ENCODE results near the gene PTPRG. TPM values are rescaled to one million over a fixed set of nuclear protein-coding genes. Genes with fewer than 3 reads are reported as not detected.
A peak's percentile ranks its signal among the peaks of the same experiment; 100 is the strongest.

Gene PTPRG
- total RNA-seq, 1 donor from 2014 or later, result 11.1 TPM

DNA sequence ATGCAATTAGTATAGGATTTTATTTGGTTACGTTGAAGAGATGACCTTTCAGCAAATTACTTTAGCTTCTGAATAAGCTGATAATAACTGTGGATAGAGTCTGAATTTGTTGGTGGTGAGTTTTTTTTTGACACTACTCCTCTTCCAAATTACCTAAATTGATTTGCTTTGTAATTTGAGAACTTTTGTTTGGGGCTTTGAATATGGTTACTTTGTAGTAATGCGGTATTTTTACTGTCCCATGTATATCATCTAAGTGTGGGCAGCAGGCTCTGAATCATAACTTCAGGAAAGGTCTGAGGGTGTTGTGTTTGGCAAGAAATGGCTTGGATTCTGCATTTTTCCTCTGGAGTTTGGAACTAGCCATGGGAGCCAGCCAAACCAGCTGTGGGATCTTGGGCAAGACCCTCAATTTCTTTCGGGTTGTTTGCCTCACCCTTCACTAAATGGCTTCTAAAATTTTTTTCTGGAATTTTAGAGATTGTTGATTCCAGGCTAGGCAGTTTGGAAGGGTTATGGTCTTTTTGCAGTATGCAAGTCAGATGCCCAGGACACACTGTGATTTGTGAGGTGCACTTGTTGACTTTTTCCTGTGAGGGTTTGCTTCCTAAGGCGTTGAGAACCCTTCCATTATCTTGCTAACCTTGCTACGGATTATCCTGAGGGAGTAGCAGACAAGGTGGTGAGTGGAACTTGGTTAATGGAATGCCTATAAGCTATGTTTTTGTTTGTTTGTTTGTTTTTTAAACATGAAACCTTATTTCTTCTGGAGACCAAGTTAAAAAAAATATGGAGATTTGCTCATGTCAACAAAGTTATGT is 10.4 kb downstream of the PTPRG start:
- H3K36me3 ChIP-seq (ENCODE audit: control insufficient read depth, insufficient read depth, low read length), result no peaks in the 10 kb centered on the region
- no peaks in the 10 kb centered on the region for H3K27me3 ChIP-seq (ENCODE audit: control insufficient read depth, insufficient read depth, low read length)
- TF ChIP-seq, protein P1, sequence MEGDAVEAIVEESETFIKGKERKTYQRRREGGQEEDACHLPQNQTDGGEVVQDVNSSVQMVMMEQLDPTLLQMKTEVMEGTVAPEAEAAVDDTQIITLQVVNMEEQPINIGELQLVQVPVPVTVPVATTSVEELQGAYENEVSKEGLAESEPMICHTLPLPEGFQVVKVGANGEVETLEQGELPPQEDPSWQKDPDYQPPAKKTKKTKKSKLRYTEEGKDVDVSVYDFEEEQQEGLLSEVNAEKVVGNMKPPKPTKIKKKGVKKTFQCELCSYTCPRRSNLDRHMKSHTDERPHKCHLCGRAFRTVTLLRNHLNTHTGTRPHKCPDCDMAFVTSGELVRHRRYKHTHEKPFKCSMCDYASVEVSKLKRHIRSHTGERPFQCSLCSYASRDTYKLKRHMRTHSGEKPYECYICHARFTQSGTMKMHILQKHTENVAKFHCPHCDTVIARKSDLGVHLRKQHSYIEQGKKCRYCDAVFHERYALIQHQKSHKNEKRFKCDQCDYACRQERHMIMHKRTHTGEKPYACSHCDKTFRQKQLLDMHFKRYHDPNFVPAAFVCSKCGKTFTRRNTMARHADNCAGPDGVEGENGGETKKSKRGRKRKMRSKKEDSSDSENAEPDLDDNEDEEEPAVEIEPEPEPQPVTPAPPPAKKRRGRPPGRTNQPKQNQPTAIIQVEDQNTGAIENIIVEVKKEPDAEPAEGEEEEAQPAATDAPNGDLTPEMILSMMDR (IDR thresholded peaks at IDR 0.05; ENCODE audit: insufficient read depth, low read length, severe bottlenecking), result no peak
- FAIRE-seq (no peak), DNase-seq (ENCODE audit: low read depth) (no peak)
- no peak overlapping the region for H3K4me3 ChIP-seq (ENCODE audit: low read depth, low read length)

DNA sequence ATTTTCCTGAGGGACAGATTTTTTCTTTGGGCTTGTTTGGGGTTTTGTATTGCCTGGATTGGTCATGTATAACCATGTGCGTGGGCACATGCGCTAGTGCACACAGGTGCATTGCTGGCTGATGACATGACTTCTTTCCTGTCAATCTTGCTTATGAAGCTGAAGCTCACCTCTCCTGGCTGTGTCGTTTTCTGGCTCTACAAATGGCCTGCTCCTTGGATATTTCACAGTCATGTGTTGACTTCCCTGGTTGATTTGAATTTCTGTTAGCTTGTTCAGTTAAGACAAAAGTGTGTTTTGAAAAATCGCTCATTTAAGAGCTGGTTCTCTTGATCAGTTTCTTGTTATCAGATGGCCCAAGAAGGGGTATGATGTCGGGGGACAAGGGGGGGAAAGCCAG is 11.5 kb downstream of the PTPRG start:
- FAIRE-seq (no peak), DNase-seq (ENCODE audit: low read depth) (no peak)
- H3K4me3 ChIP-seq (ENCODE audit: low read depth, low read length), result no peak overlapping the region
- H3K36me3 ChIP-seq (ENCODE audit: control insufficient read depth, insufficient read depth, low read length), result no peaks in the 10 kb centered on the region
- TF ChIP-seq, protein P1 (IDR thresholded peaks at IDR 0.05; ENCODE audit: insufficient read depth, low read length, severe bottlenecking), result no peak
- H3K27me3 ChIP-seq (ENCODE audit: control insufficient read depth, insufficient read depth, low read length), result no peaks in the 10 kb centered on the region

DNA sequence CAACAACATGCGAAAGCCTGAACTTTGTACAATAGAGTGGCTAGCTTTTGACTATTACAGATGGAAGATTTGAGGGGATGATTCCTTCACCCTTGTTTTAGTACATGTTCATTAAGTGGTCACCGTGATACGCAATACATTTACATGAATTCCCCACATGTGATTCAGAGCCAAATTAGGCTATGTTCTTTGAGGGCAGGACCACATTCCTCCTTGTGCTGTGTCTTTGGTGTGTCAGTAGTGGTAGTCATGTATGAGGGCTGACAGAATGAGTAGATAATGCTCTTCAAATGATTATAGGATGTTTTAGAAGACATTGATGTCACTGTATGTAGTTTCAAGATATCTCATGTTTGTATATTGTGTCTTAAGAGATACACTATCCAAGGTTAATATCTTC is 12.1 kb downstream of the PTPRG start:
- H3K36me3 ChIP-seq (ENCODE audit: control insufficient read depth, insufficient read depth, low read length), result no peaks in the 10 kb centered on the region
- DNase-seq (ENCODE audit: low read depth) (peak; percentile 27), FAIRE-seq (no peak)
- TF ChIP-seq, protein P1 (IDR thresholded peaks at IDR 0.05; ENCODE audit: insufficient read depth, low read length, severe bottlenecking), result no peak
- no peak overlapping the region for H3K4me3 ChIP-seq (ENCODE audit: low read depth, low read length)
- H3K27me3 ChIP-seq (ENCODE audit: control insufficient read depth, insufficient read depth, low read length), result no peaks in the 10 kb centered on the region

DNA sequence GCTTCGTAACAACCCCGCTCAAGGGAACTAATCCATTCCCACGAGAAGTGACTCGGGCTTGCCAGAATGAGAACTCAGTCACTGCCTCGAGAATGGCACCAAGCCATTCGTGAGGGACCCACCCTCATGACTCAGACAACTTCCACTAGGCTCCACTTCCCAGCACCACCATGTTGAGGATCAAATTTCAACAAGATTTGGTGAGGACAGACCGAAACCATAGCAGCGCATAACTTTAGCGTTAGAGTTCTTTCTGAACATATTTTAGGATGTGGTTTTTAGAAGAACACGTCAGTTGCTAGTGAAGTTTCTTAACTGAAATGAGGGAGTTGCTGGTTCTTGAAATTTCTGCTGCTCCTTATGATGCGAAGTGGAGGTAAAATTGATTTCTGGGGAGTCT is 13.5 kb downstream of the PTPRG start:
- TF ChIP-seq, protein P1 (IDR thresholded peaks at IDR 0.05; ENCODE audit: insufficient read depth, low read length, severe bottlenecking), result no peak
- Histone ChIP-seq H3K4me3 (ENCODE audit: low read depth, low read length) (no peak overlapping the region), H3K36me3 (ENCODE audit: control insufficient read depth, insufficient read depth, low read length) (no peaks in the 10 kb centered on the region), H3K27me3 (ENCODE audit: control insufficient read depth, insufficient read depth, low read length) (no peaks in the 10 kb centered on the region)
- FAIRE-seq, result peak; percentile 60
- peak; percentile 62 for DNase-seq (ENCODE audit: low read depth)

DNA sequence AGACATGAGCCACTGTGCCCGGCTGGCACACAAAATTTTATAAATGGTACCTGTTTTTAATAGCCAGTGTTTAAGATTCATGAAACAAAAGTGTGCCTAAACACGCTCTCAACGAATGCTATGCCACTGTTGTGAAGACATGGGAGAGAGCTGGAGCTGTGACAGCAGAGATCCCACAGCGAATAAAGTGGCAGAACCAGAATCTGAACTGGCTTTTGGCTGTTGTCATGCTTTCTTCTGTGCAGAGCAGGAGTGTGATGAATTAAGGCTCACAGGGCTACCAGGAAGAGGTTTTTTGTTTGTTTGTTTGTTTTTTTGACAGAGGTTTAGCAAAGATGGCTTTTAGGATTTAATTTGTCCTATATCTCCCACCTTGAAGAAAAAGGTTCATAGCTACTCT is 14.5 kb downstream of the PTPRG start:
- no peak for FAIRE-seq
- no peaks in the 10 kb centered on the region for H3K27me3 ChIP-seq (ENCODE audit: control insufficient read depth, insufficient read depth, low read length)
- TF ChIP-seq, protein P1 (IDR thresholded peaks at IDR 0.05; ENCODE audit: insufficient read depth, low read length, severe bottlenecking), result no peak
- DNase-seq (ENCODE audit: low read depth), result peak; percentile 18
- H3K36me3 ChIP-seq (ENCODE audit: control insufficient read depth, insufficient read depth, low read length), result no peaks in the 10 kb centered on the region
- H3K4me3 ChIP-seq (ENCODE audit: low read depth, low read length), result no peak overlapping the region

DNA sequence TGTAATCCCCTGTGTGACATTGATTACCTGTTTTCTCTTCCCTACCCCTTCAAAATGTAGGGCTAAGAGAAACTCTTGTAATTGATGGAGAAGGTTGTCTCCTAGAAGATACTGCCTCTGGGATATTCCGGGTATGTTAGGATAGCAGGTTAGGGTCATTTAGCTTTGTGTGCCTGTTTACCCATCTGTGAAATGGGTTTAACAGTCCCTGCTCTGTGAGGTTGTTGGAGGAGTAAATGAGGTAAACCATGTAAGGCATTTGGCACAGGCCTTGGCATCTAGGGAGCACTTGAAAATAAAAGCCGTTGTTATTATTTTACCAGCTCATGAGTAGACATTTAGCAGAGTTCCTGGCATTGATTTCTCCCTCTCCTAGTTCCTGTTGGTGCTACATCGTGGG is 16.4 kb downstream of the PTPRG start:
- no peak for DNase-seq (ENCODE audit: low read depth)
- TF ChIP-seq, protein P1 (IDR thresholded peaks at IDR 0.05; ENCODE audit: insufficient read depth, low read length, severe bottlenecking), result no peak
- no peaks in the 10 kb centered on the region for H3K27me3 ChIP-seq (ENCODE audit: control insufficient read depth, insufficient read depth, low read length)
- H3K36me3 ChIP-seq (ENCODE audit: control insufficient read depth, insufficient read depth, low read length), result no peaks in the 10 kb centered on the region
- H3K4me3 ChIP-seq (ENCODE audit: low read depth, low read length), result no peak overlapping the region
- FAIRE-seq, result no peak
